SJSA1 (cell line): ENCODE data around the gene GDI2. TPM values are rescaled to one million over a fixed set of nuclear protein-coding genes. Genes with fewer than 3 reads are reported as not detected.
"Not testable (repeated sequence)": the region's sequence is repeated elsewhere in the genome, so short reads cannot be mapped to it uniquely, and the experiment has no call there.

Experiments
- DNase-seq, 2 experiments: peaks; one replicate each; pipeline ENCODE4 v3.0.0-alpha.2; 2015 to 2020; ENCODE audit warnings: low spot score in 2 of 2, low read depth in 1 of 2
- H3K27ac ChIP-seq: fragments of 250-450 bp; sonication (Bioruptor Pico); 2 replicates; pipeline ENCODE4 v1.5.1; 2020; ENCODE audit warnings: mild to moderate bottlenecking, moderate library complexity
- H3K27me3 ChIP-seq: fragments of 250-450 bp; sonication (Bioruptor Pico); replicated peaks from 2 replicates; pipeline ENCODE4 v1.5.1; 2020; ENCODE audit warnings: mild to moderate bottlenecking, moderate library complexity
- H3K36me3 ChIP-seq: fragments of 250-450 bp; sonication (Bioruptor Pico); 2 replicates; pipeline ENCODE4 v1.5.1; 2020; ENCODE audit warnings: mild to moderate bottlenecking
- H3K4me1 ChIP-seq: fragments of 250-450 bp; sonication (Bioruptor Pico); replicated peaks from 2 replicates; pipeline ENCODE4 v1.6.1; 2021; ENCODE audit warnings: mild to moderate bottlenecking
- H3K4me3 ChIP-seq: fragments of 250-450 bp; sonication (Bioruptor Pico); 2 replicates; pipeline ENCODE4 v1.5.1; 2020; ENCODE audit warnings: mild to moderate bottlenecking
- H3K9me3 ChIP-seq: fragments of 250-450 bp; sonication (Bioruptor Pico); replicated peaks from 2 replicates; pipeline ENCODE4 v1.5.1; 2020; ENCODE audit warnings: mild to moderate bottlenecking
- total RNA-seq: library from RNA; depleted of rRNA; stranded (reverse); fragments of >200 nt; shearing (Covaris generic); gene quantifications from 2 replicates; pipeline ENCODE4 v1.2.3, GENCODE V29; 2014; rRNA removed

GDI2 gene
- total RNA-seq, result 444 and 452 TPM in 2 replicates

DNA sequence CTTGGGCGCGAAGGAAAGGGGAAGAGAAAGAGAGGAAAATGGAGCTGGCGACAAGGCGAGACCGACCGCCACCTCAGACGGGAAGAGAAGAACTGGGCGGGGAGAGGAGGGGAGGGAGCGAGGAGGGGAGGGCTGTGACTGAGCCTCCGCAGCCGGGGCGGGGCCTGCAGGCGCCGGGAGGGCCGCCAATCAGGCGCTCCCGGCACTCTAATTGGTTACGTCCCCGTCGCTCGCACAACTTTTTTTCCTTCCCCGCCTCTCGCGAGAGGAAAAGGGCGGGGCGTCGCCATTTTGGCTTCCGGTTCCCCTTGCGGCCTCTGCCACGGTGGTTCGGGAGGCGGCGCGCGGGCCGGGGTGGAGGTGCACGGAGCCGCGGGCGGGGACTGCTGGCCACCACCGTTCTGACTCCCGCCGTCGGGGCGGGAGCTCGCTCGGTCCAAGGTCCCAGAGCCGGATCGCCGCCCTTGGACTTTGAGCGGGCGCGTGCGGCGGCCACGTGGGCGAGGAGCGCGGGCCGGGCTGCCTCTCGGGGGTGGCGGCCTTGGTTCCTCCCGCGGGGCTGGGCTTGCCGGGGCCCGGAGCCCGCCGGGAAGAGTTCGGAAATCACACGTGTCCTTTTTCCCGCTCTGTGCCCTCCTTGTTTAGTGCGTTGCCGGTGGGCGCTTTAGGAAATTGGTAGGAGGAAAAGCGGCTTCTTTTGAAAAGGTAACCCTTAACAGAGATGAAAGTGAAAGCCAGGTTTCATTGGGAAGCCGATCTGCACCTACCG, at the start of gene GDI2:
TSS of gene GDI2 (minus strand) at position 94 of the 769 bp plus-strand sequence. CDS start 176 bp downstream, outside the sequence.
- Histone ChIP-seq H3K4me1 (peaks cover 26% of the 10 kb centered on the region), H3K36me3 (peaks cover 31% of the 10 kb centered on the region), H3K27me3 (no peaks in the 10 kb centered on the region), H3K4me3 (peak within 1 kb of the TSS; percentile 97), H3K9me3 (0 out of 2 replicates have a peak, but pooled peaks cover 5% of the 10 kb centered on the region), H3K27ac (peak within 1 kb of the TSS; percentile 95)
- peak; percentile 96 to 99 for DNase-seq

DNA sequence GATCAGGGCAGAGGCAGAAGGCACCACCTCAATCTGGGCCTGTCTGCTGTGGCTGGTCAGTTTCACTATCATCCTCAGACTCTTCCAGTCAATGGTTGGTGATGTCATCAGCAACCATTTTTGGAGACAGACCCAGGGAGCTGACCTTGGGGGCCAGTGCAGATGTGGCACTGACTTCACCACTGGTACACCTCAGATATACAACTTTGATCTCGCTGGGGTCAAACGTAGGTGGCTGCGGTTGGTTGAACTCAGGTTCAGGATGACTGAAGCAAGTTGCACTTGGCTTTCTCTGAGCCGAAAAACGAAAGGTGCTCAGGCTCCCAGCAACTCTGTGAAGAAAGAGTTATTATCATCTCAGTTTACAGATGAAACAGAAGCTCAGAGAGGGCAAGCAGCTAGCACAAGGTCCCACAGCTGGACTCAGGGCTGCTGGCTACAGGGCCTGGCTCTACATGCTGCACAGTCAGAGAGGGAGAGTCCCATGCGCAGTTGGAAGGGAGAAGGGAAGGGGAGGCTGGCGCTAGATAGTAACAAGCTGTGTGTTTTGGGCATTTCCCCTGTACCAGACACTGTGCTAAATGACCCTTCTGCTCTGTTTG, 49.2 kb upstream of the GDI2 start:
- peaks cover 7% of the 10 kb centered on the region; the same call in 1 of the 2 replicates for H3K9me3 ChIP-seq
- H3K4me1 ChIP-seq, result peaks cover 17% of the 10 kb centered on the region
- H3K36me3 ChIP-seq, result no peaks in the 10 kb centered on the region
- H3K27ac ChIP-seq, result peak overlapping the region; percentile 90
- no peaks in the 10 kb centered on the region for H3K27me3 ChIP-seq
- DNase-seq, result no peak
- H3K4me3 ChIP-seq, result no peak overlapping the region

DNA sequence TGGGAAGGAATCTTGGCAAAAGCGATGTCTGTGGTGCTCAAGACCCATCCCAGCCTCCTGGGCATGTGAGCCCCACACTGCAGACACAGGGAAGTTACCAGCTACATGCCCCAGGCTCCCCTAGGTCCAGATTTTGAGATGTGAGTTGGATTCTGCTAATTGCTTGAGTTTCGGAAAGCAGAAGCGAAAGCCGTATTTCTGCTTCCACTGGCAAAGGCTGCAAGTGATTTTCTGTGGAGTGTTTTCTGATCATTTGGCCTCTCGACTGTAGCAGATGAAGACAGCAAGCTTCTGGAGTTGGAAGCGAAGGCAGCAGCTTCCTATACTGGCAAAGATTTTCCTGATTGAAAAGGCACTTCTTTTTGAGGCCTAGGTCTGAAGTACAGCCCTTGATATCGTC, 46.8 kb upstream of the GDI2 start:
- peaks cover 7% of the 10 kb centered on the region; the same call in 1 of the 2 replicates for H3K9me3 ChIP-seq
- no peaks in the 10 kb centered on the region for H3K27me3 ChIP-seq
- no peak overlapping the region for H3K4me3 ChIP-seq
- no peaks in the 10 kb centered on the region for H3K36me3 ChIP-seq
- H3K27ac ChIP-seq, result peak overlapping the region; percentile 90; the same call in 1 of the 2 replicates
- H3K4me1 ChIP-seq, result peaks cover 17% of the 10 kb centered on the region
- no peak for DNase-seq

DNA sequence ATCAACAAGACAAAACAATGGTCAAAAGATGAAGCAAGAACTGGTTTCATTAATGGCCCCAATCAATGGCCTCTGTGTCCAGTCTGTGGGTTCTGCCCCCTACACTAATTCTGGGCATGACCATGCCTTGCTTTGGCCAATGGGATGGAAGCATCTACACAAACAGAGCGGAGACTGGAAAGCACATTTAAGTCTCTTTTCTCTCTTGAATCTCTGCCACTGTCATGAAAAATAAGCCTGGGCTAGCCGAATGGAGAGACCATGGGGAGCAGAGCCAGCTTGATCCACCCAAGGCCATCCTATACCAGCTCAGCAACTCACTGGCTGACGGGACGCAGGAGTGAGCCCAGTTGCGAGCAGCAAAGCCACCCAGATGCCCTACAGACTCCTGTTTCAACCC, 45.6 kb upstream of the GDI2 start:
- DNase-seq, result no peak
- H3K4me3 ChIP-seq, result no peak overlapping the region
- peaks cover 17% of the 10 kb centered on the region for H3K4me1 ChIP-seq
- no peaks in the 10 kb centered on the region for H3K36me3 ChIP-seq
- H3K27ac ChIP-seq, result no peak overlapping the region
- peaks cover 7% of the 10 kb centered on the region; the same call in 1 of the 2 replicates for H3K9me3 ChIP-seq
- no peaks in the 10 kb centered on the region for H3K27me3 ChIP-seq

DNA sequence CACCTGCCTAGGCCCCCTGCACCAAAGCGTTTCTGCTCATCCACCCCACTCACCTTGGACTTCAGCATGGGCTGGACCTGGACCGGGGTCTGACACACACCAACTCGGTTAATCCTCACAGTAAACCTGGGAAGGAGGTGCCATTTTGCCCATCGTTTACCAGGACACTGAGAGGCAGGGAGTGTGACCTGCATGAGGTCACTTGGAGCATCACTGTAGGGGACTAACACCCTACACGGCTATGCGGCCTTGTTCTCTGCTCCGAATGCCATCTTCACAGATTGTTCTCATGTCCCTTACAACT, 43.4 kb upstream of the GDI2 start:
- DNase-seq, result no peak
- H3K4me3 ChIP-seq, result no peak overlapping the region
- H3K36me3 ChIP-seq, result no peaks in the 10 kb centered on the region
- no peaks in the 10 kb centered on the region for H3K27me3 ChIP-seq
- H3K4me1 ChIP-seq, result peaks cover 7% of the 10 kb centered on the region
- H3K9me3 ChIP-seq, result peaks cover 3% of the 10 kb centered on the region; the same call in 1 of the 2 replicates
- no peak overlapping the region for H3K27ac ChIP-seq

DNA sequence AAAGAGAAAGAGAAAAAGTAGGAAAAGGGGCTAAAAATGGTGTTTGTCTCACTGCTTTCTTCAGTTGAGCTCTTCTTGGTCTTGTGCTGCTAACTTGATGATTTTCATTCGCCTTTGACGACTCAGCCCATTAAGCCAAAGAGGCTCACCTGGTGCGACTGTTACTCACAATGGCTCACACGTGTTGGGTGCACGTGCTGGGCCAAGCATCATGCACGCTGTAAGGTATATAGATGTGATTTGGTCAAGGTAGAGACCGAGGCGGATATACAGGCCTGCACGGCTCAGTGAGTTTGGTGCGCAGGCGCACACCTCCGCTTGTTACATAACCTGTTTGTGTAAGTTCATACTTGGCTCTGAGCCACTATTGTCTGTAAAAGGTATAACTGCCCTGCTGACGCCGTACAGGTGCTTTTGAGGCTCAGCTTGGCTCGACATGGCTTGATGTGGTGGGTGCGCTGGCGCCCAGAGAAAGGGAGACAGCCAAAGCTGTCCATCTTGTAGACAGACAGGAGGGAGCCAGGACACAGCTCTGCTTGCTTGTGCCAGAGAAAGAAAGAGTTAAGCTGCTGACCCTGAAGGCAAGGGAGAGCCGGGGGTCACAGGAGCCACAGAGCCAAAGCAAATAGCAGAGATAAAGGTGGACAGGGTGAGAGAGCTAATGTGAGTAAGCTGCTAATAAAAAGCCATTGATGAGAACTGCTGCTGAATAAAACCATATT, 42.9 kb upstream of the GDI2 start:
- H3K9me3 ChIP-seq, result peaks cover 3% of the 10 kb centered on the region; the same call in 1 of the 2 replicates
- no peak overlapping the region for H3K4me3 ChIP-seq
- DNase-seq, result no peak
- peaks cover 2% of the 10 kb centered on the region for H3K4me1 ChIP-seq
- H3K27ac ChIP-seq, result no peak overlapping the region
- no peaks in the 10 kb centered on the region for H3K36me3 ChIP-seq
- H3K27me3 ChIP-seq, result no peaks in the 10 kb centered on the region

DNA sequence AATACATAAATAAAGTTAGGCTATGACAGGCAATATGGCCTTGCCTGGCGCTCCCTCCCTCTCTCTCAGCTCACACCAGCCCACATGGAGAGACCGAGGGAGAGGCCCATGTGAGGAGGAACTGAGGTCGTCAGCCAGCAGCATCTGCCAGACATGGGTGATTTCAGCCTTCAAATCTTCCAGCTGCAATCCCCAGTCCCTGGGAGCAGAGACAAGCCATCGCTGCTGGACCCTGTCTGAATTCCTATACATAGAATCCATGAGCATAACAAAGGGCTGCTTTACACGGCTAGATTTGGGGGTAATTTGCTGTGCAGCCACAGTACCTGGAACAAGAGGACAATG, 40.9 kb upstream of the GDI2 start:
- DNase-seq, result no peak

DNA sequence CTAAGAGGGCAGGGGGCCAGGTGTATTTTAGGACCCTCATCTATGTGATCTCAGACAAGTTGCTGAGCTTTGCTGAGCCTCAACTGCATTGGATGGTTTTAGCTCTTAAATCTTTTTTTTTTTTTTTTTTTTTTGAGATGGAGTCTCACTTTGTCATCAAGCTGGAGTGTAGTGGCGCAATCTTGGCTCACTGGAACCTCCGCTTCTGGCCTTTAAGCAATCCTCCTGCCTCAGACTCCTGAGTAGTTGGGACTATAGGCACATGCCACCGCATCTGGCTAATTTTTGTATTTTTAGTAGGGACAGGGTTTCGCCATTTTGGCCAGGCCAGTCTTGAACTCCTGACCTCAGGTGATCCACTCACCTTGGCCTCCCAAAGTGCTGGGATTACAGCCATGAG, 33.4 kb upstream of the GDI2 start:
- not testable (repeated sequence) for H3K9me3 ChIP-seq, H3K4me3 ChIP-seq, H3K4me1 ChIP-seq, H3K27ac ChIP-seq, DNase-seq, H3K36me3 ChIP-seq, H3K27me3 ChIP-seq

More for the DNA sequence above, 40.9 kb upstream of the GDI2 start:
- no peaks in the 10 kb centered on the region for H3K36me3 ChIP-seq
- no peaks in the 10 kb centered on the region for H3K27me3 ChIP-seq
- H3K27ac ChIP-seq, result no peak overlapping the region
- no peaks in the 10 kb centered on the region for H3K4me1 ChIP-seq
- H3K4me3 ChIP-seq, result no peak overlapping the region
- H3K9me3 ChIP-seq, result no peaks in the 10 kb centered on the region

DNA sequence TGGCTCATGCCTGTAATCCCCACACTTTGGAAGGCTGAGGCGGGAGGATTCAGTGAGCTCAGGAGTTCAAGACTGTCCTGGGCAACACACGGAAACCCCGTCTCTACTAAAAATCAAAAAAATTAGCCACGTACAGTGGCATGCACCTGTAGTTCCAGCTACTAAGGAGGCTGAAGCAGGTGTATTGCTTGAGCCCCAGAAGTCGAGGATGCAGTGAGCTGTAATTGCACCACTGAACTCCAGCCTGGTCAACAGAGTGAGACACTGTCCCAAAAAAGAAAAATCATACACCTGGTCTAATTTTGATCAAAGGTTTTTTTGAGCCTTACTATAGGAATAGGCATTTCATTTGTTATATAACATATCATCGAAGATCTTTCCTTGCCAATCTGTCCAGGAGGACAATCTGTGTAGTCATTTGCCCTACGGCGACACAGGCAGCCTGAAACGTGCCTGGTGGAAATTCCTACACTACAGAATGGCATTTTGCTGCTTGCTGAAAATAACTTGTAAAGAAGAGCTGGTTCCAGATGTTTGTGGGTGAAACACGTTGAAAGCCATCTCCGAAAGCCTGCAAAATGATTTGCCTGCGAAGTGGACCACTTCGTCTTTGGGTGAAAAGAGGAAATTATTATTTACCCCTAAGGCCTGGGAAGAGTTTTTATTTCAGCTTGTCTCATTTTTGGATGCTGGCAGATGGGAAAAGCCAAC, 31.3 kb upstream of the GDI2 start:
- no peaks in the 10 kb centered on the region for H3K9me3 ChIP-seq
- no peaks in the 10 kb centered on the region for H3K27me3 ChIP-seq
- peaks cover 5% of the 10 kb centered on the region for H3K4me1 ChIP-seq
- H3K36me3 ChIP-seq, result no peaks in the 10 kb centered on the region
- H3K27ac ChIP-seq, result no peak overlapping the region
- DNase-seq, result no peak
- no peak overlapping the region for H3K4me3 ChIP-seq

DNA sequence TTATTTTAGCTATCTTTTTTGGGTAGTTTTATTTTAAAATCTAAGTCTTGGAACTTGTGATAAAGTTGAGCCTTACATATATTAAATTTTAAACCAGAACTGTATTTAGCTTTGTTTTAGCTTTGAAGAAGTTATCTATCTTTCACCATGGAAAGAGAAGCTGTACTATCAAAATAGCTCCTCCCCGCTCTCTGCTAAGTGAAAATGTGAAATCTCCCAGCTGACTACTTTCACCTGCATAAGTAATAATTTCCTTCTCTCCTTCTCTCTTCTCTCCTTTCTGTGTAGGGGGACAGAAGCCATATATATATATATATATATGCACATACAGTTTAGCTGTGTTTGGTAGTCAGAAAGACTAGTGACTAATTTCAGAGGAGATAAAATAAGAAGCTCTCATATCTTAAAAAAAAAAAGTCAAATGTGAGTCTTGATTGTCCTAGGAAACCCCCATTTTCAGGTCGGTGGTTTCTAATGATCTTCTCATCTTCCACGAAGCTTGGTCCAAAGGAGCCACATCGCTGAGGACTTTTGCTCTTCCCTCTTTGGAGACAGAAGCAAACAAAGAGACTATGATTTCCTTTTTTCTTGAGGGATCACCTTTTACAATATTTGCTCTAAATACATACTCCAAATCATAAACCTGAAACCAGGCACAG, 30.6 kb upstream of the GDI2 start:
- Histone ChIP-seq H3K36me3 (no peaks in the 10 kb centered on the region), H3K4me3 (no peak overlapping the region), H3K27me3 (no peaks in the 10 kb centered on the region), H3K4me1 (peaks cover 5% of the 10 kb centered on the region), H3K9me3 (no peaks in the 10 kb centered on the region), H3K27ac (no peak overlapping the region)
- DNase-seq, result no peak

DNA sequence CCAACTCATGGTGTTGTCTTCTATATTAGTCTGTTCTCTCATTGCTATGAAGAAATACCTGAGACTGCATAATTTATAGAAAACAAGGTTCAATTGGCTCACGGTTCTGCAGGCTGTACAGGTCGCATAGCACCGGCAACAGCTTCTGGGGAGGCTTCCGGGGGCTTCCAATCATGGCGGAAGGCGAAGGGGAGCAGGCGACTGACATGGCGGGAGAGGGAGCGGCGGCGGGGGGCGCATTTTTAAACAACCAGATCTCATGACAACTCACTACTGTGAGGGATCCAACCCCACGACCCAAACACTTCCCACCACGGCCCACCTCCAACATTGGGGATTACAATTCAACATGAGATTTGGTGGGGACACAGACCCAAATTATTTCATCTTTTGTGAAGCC, 28.7 kb upstream of the GDI2 start:
- Histone ChIP-seq H3K36me3 (no peaks in the 10 kb centered on the region), H3K4me3 (no peak overlapping the region), H3K27me3 (no peaks in the 10 kb centered on the region), H3K9me3 (no peaks in the 10 kb centered on the region), H3K4me1 (peaks cover 5% of the 10 kb centered on the region), H3K27ac (no peak overlapping the region)
- DNase-seq, result no peak

DNA sequence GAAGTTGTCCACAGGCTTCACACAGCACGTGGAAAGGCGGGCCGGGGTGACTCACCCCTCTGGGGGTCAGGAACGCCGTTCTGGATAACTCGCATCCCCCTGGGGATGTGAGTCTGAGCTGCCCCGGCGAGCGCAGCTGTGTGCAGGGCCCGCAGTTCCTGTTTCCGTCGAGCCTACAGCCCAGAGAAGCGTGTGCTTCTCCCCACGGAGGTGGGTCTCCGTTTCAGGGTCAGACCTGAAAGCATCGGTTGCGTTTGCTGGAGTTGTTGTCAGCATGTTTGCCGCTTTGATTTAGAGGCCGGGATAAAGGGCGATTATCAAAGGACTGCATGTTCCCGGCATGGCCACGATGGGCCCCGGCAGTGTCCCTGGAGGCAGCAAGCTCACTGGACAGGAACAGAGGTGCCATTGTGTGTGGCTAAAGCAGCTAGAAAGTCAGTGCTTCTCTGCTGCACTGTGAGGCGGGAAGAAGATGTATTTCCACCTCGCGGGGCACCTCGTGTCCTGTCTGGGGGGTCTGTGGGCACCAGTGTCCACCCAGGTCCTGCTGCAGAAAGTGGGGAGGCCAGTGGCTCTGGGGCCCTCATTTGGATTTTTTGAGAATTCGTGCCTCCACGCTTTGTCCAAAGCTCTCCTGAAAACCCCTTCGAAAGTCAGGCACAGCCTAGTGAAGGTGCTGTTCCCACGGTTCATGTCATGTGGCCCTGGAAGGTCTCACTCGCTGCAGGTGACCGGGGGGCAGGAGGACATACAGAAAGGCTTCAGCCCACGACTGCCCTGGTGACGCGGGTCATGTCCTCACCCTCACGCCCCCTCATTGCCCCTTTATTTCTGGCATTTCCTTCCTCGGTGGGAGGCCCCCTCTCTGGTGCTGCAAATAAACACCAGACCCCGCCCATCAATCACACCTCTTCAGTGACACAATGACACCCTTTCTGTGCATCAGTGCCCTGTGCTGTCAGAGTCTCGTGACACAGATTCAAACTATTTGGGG, 27.4 kb upstream of the GDI2 start:
- no peaks in the 10 kb centered on the region for H3K4me1 ChIP-seq
- no peak overlapping the region for H3K4me3 ChIP-seq
- no peaks in the 10 kb centered on the region for H3K27me3 ChIP-seq
- no peak for DNase-seq
- no peak overlapping the region for H3K27ac ChIP-seq
- H3K9me3 ChIP-seq, result no peaks in the 10 kb centered on the region
- H3K36me3 ChIP-seq, result no peaks in the 10 kb centered on the region
